ENCODE data around the gene FUT8.

GRCh38 chr14:65664436-65664835, 251.9 kb downstream of the FUT8 start:
- TF ChIP-seq CTCF (IDR thresholded peaks at IDR 0.05; ENCODE audit: poor library complexity): no peak
- TF ChIP-seq EZH2phosphoT487 (IDR thresholded peaks at IDR 0.05; ENCODE audit: low read depth, severe bottlenecking, unreplicated experiment): no peak

All from hepatocyte (in vitro differentiated cells).